MM.1S (cell line): ENCODE results near the gene C15orf39.
A peak's percentile ranks its signal among the peaks of the same experiment; 100 is the strongest.

Source experiments
- DNase-seq: peaks from one replicate; pipeline ENCODE4 v3.0.0-alpha.2; 2015
- H2AFZ ChIP-seq: fragments of 300-600 bp; sonication (generic); 2 replicates; pipeline ENCODE4 v1.6.0; 2016; ENCODE audit warnings: antibody characterized with exemption, low read length
- H3F3A ChIP-seq: fragments of 300-600 bp; sonication (generic); 2 replicates; pipeline ENCODE4 v1.6.1; 2016; ENCODE audit warnings: mild to moderate bottlenecking, antibody characterized with exemption, low read length, moderate library complexity, mixed read lengths; ENCODE audit not compliant: insufficient read depth
- H3K27ac ChIP-seq: fragments of 300-600 bp; sonication (generic); 2 replicates; pipeline ENCODE4 v1.5.1; 2016; ENCODE audit warnings: mild to moderate bottlenecking, low read length
- H3K27me3 ChIP-seq: fragments of 300-600 bp; sonication (generic); replicated peaks from 2 replicates; pipeline ENCODE4 v1.6.0; 2016; ENCODE audit warnings: low read length; ENCODE audit not compliant: insufficient read depth
- H3K36me3 ChIP-seq: fragments of 300-600 bp; sonication (generic); replicated peaks from 2 replicates; pipeline ENCODE4 v1.6.1; 2016; ENCODE audit warnings: mild to moderate bottlenecking, low read length, mixed read lengths; ENCODE audit not compliant: insufficient read depth
- H3K4me1 ChIP-seq: fragments of 300-600 bp; sonication (generic); 2 replicates; pipeline ENCODE4 v1.6.1; 2016; ENCODE audit warnings: low read length, mixed read lengths
- H3K4me2 ChIP-seq: fragments of 300-600 bp; sonication (generic); 2 replicates; pipeline ENCODE4 v1.6.0; 2016; ENCODE audit warnings: low read depth, low read length
- H3K4me3 ChIP-seq: fragments of 300-600 bp; sonication (generic); 2 replicates; pipeline ENCODE4 v1.5.1; 2016; ENCODE audit warnings: low read length, mixed read lengths
- H3K79me2 ChIP-seq: fragments of 300-600 bp; sonication (generic); 2 replicates; pipeline ENCODE4 v1.6.1; 2016; ENCODE audit warnings: mixed run types, low read length, mixed read lengths
- H3K9ac ChIP-seq: fragments of 300-600 bp; sonication (generic); 2 replicates; pipeline ENCODE4 v1.6.1; 2016; ENCODE audit warnings: low read length, mixed read lengths
- H3K9me2 ChIP-seq: fragments of 300-600 bp; sonication (generic); replicated peaks from 2 replicates; pipeline ENCODE4 v1.6.1; 2016; ENCODE audit warnings: mild to moderate bottlenecking, low read length, mixed read lengths; ENCODE audit not compliant: insufficient read depth
- H3K9me3 ChIP-seq: fragments of 300-600 bp; sonication (generic); replicated peaks from 2 replicates; pipeline ENCODE4 v1.6.1; 2016; ENCODE audit warnings: mild to moderate bottlenecking, low read length, mixed read lengths; ENCODE audit not compliant: insufficient read depth
- H4K20me1 ChIP-seq: fragments of 300-600 bp; sonication (generic); 2 replicates; pipeline ENCODE4 v1.6.1; 2016; ENCODE audit warnings: mild to moderate bottlenecking, low read length, moderate library complexity, mixed read lengths; ENCODE audit not compliant: insufficient read depth
- EZH2 ChIP-seq: fragments of 300-600 bp; sonication (generic); optimal IDR thresholded peaks from 2 replicates; pipeline ENCODE3; 2017; ENCODE audit warnings: low read depth, mild to moderate bottlenecking, antibody characterized with exemption, low read length, mixed read lengths
- EZH2phosphoT487 ChIP-seq: fragments of 300-600 bp; sonication (generic); IDR thresholded peaks from 2 replicates; pipeline ENCODE4 v1.6.1; 2018; ENCODE audit warnings: antibody characterized with exemption, low read length
- TF ChIP-seq, protein P1 (sequence below): fragments of 300-600 bp; sonication (generic); IDR thresholded peaks from 2 replicates; pipeline ENCODE4 v1.5.1; 2016; ENCODE audit warnings: antibody characterized with exemption, low read length, mixed read lengths

The C15orf39 gene

DNA sequence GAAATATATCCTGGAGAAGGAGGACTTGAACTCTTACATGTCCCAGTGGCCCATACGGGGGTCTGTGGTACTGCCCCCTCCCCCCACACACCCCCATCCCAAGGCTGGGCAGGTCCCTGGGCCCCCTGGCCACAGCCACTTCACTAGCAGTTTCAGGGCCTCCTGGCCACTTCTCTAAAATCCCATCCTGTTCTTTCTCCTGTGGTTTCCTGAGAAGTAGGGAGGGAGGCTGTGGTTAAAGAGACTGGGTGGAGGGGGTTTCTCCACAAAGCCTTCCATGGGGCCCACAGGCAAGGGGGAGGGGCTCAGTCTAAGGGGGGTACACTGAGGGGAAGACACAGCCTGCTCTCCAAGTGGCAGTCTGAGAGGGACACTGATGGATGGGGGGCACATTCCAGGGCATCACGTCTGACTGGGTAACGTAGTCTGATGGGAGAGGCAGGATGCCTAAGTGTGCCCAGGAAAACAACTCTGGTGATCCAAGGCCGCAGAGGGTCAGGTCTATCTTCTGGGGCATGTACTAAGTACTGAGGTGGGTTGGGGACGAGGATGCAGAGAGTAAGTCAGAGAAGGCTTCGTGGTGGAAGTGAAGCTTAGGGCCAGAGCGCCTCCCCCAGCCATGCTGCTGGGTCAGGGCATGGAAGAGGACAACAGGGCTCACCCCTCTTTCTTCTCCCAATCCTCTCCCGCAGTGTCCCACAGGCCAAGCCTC is 48.0 kb upstream of the C15orf39 start:
- H2AFZ ChIP-seq: no peak overlapping the region
- H3K4me2 ChIP-seq: peak overlapping the region; percentile 7; the same call in 1 of the 2 replicates
- H3K9ac ChIP-seq: no peak overlapping the region
- peaks cover 13% of the 10 kb centered on the region for H3K4me1 ChIP-seq
- no peaks in the 10 kb centered on the region for H3K9me3 ChIP-seq
- no peak for TF ChIP-seq EZH2phosphoT487
- TF ChIP-seq EZH2: no peak
- TF ChIP-seq, protein P1, sequence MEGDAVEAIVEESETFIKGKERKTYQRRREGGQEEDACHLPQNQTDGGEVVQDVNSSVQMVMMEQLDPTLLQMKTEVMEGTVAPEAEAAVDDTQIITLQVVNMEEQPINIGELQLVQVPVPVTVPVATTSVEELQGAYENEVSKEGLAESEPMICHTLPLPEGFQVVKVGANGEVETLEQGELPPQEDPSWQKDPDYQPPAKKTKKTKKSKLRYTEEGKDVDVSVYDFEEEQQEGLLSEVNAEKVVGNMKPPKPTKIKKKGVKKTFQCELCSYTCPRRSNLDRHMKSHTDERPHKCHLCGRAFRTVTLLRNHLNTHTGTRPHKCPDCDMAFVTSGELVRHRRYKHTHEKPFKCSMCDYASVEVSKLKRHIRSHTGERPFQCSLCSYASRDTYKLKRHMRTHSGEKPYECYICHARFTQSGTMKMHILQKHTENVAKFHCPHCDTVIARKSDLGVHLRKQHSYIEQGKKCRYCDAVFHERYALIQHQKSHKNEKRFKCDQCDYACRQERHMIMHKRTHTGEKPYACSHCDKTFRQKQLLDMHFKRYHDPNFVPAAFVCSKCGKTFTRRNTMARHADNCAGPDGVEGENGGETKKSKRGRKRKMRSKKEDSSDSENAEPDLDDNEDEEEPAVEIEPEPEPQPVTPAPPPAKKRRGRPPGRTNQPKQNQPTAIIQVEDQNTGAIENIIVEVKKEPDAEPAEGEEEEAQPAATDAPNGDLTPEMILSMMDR: no peak
- no peaks in the 10 kb centered on the region for H3K27me3 ChIP-seq
- H3K4me3 ChIP-seq: no peak overlapping the region
- no peaks in the 10 kb centered on the region for H3K79me2 ChIP-seq
- no peaks in the 10 kb centered on the region for H3K36me3 ChIP-seq
- H3F3A ChIP-seq: no peaks in the 10 kb centered on the region
- H3K27ac ChIP-seq: no peak overlapping the region
- H3K9me2 ChIP-seq: no peaks in the 10 kb centered on the region
- no peak for DNase-seq
- no peaks in the 10 kb centered on the region for H4K20me1 ChIP-seq

DNA sequence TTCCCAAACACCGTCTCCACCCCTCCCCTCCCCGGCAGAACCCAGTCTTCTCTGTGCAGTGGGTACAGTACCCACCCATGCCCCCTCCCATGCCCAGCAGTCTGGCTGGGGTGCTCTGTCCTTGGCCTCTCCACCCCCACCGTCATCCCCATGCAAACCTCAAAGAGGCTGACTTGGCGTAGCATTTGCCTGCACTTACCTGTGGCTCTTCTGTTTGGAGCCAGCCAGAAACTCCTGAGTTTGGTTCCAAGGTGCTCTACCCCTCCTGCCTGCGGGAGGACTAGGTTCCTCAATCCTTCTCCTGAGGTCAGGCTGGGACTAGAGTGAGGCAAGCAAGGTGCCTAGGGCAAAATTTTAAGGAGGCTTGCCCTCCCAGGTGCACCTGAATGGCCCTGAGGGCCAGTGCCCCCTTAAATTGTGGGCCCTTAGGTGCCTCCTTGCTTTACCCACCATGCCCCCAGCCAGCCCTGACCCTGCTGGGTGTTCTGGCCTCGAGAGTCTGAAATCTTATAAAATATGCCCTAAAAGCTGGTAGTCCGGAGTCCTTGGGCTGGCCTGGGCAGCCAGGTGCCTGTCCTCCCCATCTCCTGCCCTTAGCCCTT is 47.1 kb upstream of the C15orf39 start:
- H3K9me2 ChIP-seq: no peaks in the 10 kb centered on the region
- H3K4me1 ChIP-seq: peaks cover 13% of the 10 kb centered on the region
- no peaks in the 10 kb centered on the region for H3K27me3 ChIP-seq
- no peak overlapping the region for H3K4me3 ChIP-seq
- no peak overlapping the region for H2AFZ ChIP-seq
- no peaks in the 10 kb centered on the region for H3K9me3 ChIP-seq
- H3F3A ChIP-seq: no peaks in the 10 kb centered on the region
- no peak overlapping the region for H3K27ac ChIP-seq
- no peak overlapping the region for H3K4me2 ChIP-seq
- no peaks in the 10 kb centered on the region for H3K79me2 ChIP-seq
- TF ChIP-seq, protein P1: no peak
- TF ChIP-seq EZH2 (no peak), EZH2phosphoT487 (no peak)
- no peak for DNase-seq
- H3K9ac ChIP-seq: no peak overlapping the region
- no peaks in the 10 kb centered on the region for H3K36me3 ChIP-seq
- no peaks in the 10 kb centered on the region for H4K20me1 ChIP-seq

DNA sequence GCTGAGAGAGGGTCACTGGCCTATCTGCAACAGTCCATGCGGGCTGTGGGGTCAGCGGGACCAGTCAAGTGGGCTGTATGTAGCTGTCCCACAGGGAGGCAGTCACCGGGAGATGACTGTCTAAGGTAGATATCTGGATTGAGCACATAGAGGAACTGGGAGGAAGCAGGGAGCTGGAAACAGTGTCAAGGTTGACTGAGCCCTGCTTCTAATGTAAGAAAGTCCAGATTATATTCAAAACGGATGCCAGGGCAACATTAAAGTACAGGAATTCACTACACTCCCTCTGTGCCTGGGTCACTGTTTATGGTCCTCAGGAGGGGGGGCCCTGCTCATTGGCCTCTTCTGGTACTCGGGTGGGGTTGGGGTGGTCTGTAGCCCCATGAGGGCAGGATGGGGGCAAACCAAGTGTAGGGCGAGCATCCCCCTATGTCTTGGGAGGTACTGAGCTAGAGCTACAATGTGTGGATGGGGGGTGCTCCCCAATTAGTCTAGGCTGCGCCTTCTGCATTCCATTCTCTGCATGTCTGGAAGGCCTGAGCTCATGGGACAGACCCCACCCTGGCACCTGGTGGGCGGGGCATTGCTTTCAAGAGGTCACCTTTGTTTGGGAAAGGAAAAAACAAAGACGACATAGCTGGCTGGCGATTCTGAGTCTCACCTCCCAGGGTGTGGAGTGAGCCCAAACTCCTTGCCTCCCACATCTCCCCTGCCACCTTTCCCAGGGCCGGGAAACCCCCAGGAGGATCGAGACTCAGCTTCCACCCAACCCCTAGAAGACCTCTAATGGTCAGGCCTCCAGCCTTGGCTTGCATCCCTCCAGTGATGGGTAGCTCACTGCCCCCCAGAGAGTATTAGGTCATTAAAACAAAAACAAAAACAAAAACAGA is 45.1 kb upstream of the C15orf39 start:
- Histone ChIP-seq H3K9me3 (no peaks in the 10 kb centered on the region), H3K27me3 (no peaks in the 10 kb centered on the region), H3K27ac (no peak overlapping the region), H4K20me1 (no peaks in the 10 kb centered on the region), H3K4me1 (peaks cover 13% of the 10 kb centered on the region), H3K9ac (no peak overlapping the region), H3F3A (no peaks in the 10 kb centered on the region), H3K79me2 (no peaks in the 10 kb centered on the region), H3K9me2 (no peaks in the 10 kb centered on the region), H3K36me3 (no peaks in the 10 kb centered on the region), H3K4me3 (no peak overlapping the region), H2AFZ (no peak overlapping the region), H3K4me2 (no peak overlapping the region)
- DNase-seq: no peak
- TF ChIP-seq, protein P1: no peak
- TF ChIP-seq EZH2 (no peak), EZH2phosphoT487 (no peak)
